ENCODE measurements around the gene CPED1.

- TF ChIP-seq CTCF (IDR thresholded peaks at IDR 0.05) (no peak), E2F5 (CRISPR knock-in tag; IDR thresholded peaks at IDR 0.05) (no peak), TEAD1 (CRISPR knock-in tag; IDR thresholded peaks at IDR 0.05) (no peak), GTF2I (CRISPR knock-in tag; conservative IDR thresholded peaks at IDR 0.05) (no peak), CREB1 (CRISPR knock-in tag; IDR thresholded peaks at IDR 0.05) (no peak), ERG (CRISPR knock-in tag; IDR thresholded peaks at IDR 0.05) (no peak), MAX (CRISPR knock-in tag; IDR thresholded peaks at IDR 0.05) (no peak), ESRRA (CRISPR knock-in tag; IDR thresholded peaks at IDR 0.05; ENCODE audit: borderline replicate concordance) (no peak), ZNF416 (CRISPR knock-in tag; IDR thresholded peaks at IDR 0.05) (no peak), ZNF121 (CRISPR knock-in tag; IDR thresholded peaks at IDR 0.05) (no peak), STAT6 (CRISPR knock-in tag; conservative IDR thresholded peaks at IDR 0.05; ENCODE audit: low read depth) (no peak), ELF4 (CRISPR knock-in tag; IDR thresholded peaks at IDR 0.05; ENCODE audit: low read depth) (no peak), CREM (CRISPR knock-in tag; IDR thresholded peaks at IDR 0.05) (no peak), ZNF138 (CRISPR knock-in tag; conservative IDR thresholded peaks at IDR 0.05) (no peak)
These were observed 189.9 kb downstream of the CPED1 start for GRCh38 chr7:121178452-121178851.

All from WTC11 (cell line).